Body of pancreas (tissue), 4 donors: ENCODE data around the gene NARF. TPM values are rescaled to one million over a fixed set of nuclear protein-coding genes. Genes with fewer than 3 reads are reported as not detected.

ENCODE experiments used
- ATAC-seq: fragments of 150-250 bp; one replicate; pipeline ENCODE4 v1.9.1; 2016
- DNase-seq, 4 donors: peaks; one replicate each; pipeline ENCODE4 v3.0.0-alpha.2; 2019
- H3K27ac ChIP-seq, 4 donors: fragments of 200-600 bp; sonication (generic); 1 replicate in 3 of 4; 2 replicates in 1 of 4; pipeline versions ENCODE4 v1.5.1 to v1.6.1; 2016 to 2019; ENCODE audit warnings: mild to moderate bottlenecking in 1 of 4, mixed read lengths in 1 of 4, moderate library complexity in 1 of 4
- H3K27me3 ChIP-seq, 2 donors: fragments of 200-600 bp; sonication (generic); one replicate each; pipeline ENCODE4 v1.6.0; 2016; ENCODE audit warnings: mild to moderate bottlenecking in 1 of 2
- H3K36me3 ChIP-seq, 2 donors: fragments of 200-600 bp; sonication (generic); replicated peaks in 1 of 2; 2 replicates each; pipeline ENCODE4 v1.5.1; 2016; ENCODE audit warnings: low read depth in 2 of 2; ENCODE audit not compliant: insufficient read depth in 1 of 2
- H3K4me1 ChIP-seq: fragments of 200-600 bp; sonication (generic); one replicate; pipeline ENCODE4 v1.6.0; 2016
- H3K4me3 ChIP-seq, 2 donors: fragments of 200-600 bp; sonication (generic); 1 replicate in 1 of 2; 2 replicates in 1 of 2; pipeline ENCODE4 v1.5.1; 2016 to 2019
- H3K9me3 ChIP-seq, 3 donors: fragments of 200-600 bp; sonication (generic); 1 replicate in 2 of 3; 2 replicates in 1 of 3; pipeline ENCODE4 v1.5.1; 2016
- POLR2A ChIP-seq, 3 donors: fragments of 450-650 bp; IDR thresholded peaks; one replicate each; pipeline ENCODE4 v1.6.1; 2016; ENCODE audit warnings: antibody characterized with exemption in 3 of 3, mild to moderate bottlenecking in 2 of 3
- WGBS, 2 donors: methylation state at CpG; one replicate each; pipeline ENCODE4 v1.1.5; 2017; 5-methylcytosine and 5-hydroxymethylcytosine counted together
- intact Hi-C: fragments of 100-400 bp; cut with DNase I; formaldehyde crosslinking; loops from one replicate; pipeline ENCODE4 v1.15.1; 2023
- total RNA-seq, 2 donors: library from RNA; depleted of rRNA; stranded (reverse); fragments of >200 nt; gene quantifications; one replicate each; pipeline ENCODE4 v1.1.0, GENCODE V29; 2016
- TF ChIP-seq, protein P1 (sequence below), 7 experiments: fragments of 450-650 bp in 4 of 7; fragments of 200-600 bp in 3 of 7; sonication (generic) in 3 of 7; IDR thresholded peaks; one replicate each; pipeline ENCODE4 v1.5.1; 2016 to 2019; ENCODE audit warnings: antibody characterized with exemption in 7 of 7

The NARF gene
- total RNA-seq, 2 donors from 2014 or later, result 14.5 to 85.4 TPM

DNA sequence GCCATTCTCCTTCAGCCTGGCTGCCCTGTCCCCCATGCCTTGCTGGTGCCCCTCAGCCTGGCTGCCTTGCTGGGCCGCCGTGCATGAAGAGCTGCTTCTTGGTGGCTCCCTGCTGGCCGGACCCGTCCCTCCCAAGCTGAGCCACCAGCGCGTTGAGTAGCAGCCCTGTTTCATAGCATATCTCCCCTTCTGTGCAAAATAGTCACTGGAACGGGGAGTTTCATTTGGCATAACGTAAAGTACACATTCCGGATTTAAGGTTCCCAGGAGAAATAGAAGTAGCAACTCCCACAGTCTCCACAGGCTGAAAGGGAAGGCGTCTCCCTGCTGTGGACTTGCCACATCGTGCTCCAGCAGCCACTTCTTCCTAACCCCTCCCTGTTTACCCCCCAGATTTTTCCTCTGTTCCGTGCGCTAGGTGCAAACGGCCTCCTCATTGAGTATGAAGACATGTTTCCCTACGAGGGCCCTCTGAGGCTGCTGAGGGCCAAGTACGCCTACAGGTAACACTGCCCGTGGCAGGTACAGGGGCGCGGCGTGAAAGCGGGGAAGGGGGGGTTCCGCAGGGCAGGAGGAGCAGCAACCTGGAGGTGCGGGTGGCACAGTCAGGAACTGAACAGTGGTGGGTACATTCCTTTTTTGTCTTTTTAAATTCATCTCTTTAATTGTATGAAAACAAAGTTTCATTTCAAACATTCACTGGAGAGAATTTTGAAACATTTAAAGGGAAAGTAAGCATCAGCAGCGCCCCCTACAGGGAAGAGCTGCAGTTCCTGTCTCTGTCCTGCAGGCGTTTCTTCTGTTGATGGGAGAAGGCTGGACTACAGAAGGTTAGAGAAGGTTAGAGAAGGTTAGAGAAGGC, 34.3 kb upstream of the NARF start:
- Histone ChIP-seq H3K4me3 (no peak overlapping the region), H3K36me3 (no peaks in the 10 kb centered on the region), H3K27me3 (no peaks in the 10 kb centered on the region), H3K4me1 (peaks cover 6% of the 10 kb centered on the region), H3K9me3 (no peaks in the 10 kb centered on the region), H3K27ac (no peak overlapping the region)
- 85 to 90% methylated on average over 24 to 25 of the region's 25 CpGs for WGBS, 2 donors
- intact Hi-C loops, result no loop called here
- TF ChIP-seq, protein P1, sequence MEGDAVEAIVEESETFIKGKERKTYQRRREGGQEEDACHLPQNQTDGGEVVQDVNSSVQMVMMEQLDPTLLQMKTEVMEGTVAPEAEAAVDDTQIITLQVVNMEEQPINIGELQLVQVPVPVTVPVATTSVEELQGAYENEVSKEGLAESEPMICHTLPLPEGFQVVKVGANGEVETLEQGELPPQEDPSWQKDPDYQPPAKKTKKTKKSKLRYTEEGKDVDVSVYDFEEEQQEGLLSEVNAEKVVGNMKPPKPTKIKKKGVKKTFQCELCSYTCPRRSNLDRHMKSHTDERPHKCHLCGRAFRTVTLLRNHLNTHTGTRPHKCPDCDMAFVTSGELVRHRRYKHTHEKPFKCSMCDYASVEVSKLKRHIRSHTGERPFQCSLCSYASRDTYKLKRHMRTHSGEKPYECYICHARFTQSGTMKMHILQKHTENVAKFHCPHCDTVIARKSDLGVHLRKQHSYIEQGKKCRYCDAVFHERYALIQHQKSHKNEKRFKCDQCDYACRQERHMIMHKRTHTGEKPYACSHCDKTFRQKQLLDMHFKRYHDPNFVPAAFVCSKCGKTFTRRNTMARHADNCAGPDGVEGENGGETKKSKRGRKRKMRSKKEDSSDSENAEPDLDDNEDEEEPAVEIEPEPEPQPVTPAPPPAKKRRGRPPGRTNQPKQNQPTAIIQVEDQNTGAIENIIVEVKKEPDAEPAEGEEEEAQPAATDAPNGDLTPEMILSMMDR (IDR thresholded peaks at IDR 0.05), result peak in 6 of 7 experiments; percentile 35 to 61 (median 51)
- no peak for TF ChIP-seq POLR2A (IDR thresholded peaks at IDR 0.05)
- peak in 3 of 4 donors; percentile 46 to 54 (median 50) for DNase-seq
- no peak for ATAC-seq

DNA sequence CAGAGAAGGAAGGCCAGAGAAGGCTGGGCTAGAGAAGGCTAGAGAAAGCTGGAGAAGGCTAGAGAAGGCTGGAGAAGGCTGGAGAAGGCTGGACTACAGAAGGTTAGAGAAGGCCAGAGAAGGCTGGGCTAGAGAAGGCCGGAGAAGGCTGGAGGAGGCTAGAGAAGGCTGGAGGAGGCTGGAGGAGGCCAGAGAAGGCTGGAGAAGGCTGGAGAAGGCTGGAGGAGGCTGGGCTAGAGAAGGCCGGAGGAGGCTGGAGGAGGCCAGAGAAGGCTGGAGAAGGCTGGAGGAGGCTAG, 33.7 kb upstream of the NARF start:
- no peak for ATAC-seq
- peaks cover under 1% of the 10 kb centered on the region for H3K4me1 ChIP-seq
- no peaks in the 10 kb centered on the region for H3K36me3 ChIP-seq
- no peak overlapping the region for H3K4me3 ChIP-seq
- no peak for DNase-seq
- H3K27me3 ChIP-seq, result no peaks in the 10 kb centered on the region
- no peak for TF ChIP-seq POLR2A (IDR thresholded peaks at IDR 0.05)
- TF ChIP-seq, protein P1 (IDR thresholded peaks at IDR 0.05), result no peak
- no peaks in the 10 kb centered on the region for H3K9me3 ChIP-seq
- 87 to 93% methylated on average over 2 of the region's 2 CpGs for WGBS, 2 donors
- intact Hi-C loops, result no loop called here
- no peak overlapping the region for H3K27ac ChIP-seq

GRCh38 chr17:82428546-82428945, 30.0 kb upstream of the NARF start:
- Histone ChIP-seq H3K9me3 (no peaks in the 10 kb centered on the region), H3K4me3 (no peak overlapping the region), H3K27me3 (no peaks in the 10 kb centered on the region), H3K27ac (no peak overlapping the region), H3K36me3 (no peaks in the 10 kb centered on the region), H3K4me1 (no peaks in the 10 kb centered on the region)
- TF ChIP-seq, protein P1 (IDR thresholded peaks at IDR 0.05), result no peak
- TF ChIP-seq POLR2A (IDR thresholded peaks at IDR 0.05), result no peak
- ATAC-seq, result no peak
- intact Hi-C loops, result no loop called here
- WGBS, 2 donors, result 90 to 97% methylated on average over 3 of the region's 3 CpGs
- DNase-seq, result no peak

GRCh38 chr17:82429824-82430223, 28.7 kb upstream of the NARF start:
- no peaks in the 10 kb centered on the region for H3K27me3 ChIP-seq
- no peak overlapping the region for H3K27ac ChIP-seq
- no peaks in the 10 kb centered on the region for H3K36me3 ChIP-seq
- no peak for DNase-seq
- no peak for ATAC-seq
- no peak for TF ChIP-seq POLR2A (IDR thresholded peaks at IDR 0.05)
- TF ChIP-seq, protein P1 (IDR thresholded peaks at IDR 0.05), result no peak
- H3K9me3 ChIP-seq, result no peaks in the 10 kb centered on the region
- WGBS, 2 donors, result 74 to 87% methylated on average over 7 of the region's 7 CpGs
- no peak overlapping the region for H3K4me3 ChIP-seq
- intact Hi-C loops, result no loop called here
- H3K4me1 ChIP-seq, result no peaks in the 10 kb centered on the region

DNA sequence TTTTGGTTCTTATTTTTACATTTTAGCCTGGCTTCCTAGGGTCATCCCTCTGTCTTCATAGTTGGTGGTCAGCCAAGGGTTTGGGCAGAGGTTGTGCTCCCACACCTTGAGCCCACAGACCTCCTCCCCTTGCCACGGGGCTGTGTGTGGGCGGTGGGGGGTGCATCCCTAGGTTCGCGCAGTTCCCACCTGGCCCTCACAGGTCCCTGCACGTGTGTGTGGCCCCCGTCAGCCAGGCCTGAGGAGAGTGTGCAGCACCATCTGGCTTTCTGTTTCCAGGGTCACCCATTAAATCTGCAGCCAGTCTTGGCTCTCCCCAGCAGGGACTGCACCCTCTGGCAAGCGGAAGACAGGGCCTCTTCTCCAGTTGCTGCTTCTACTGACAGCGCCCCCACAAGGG, 26.5 kb upstream of the NARF start:
- H3K36me3 ChIP-seq, result no peaks in the 10 kb centered on the region
- 71 to 82% methylated on average over 3 to 8 of the region's 8 CpGs for WGBS, 2 donors
- intact Hi-C loops, result no loop called here
- ATAC-seq, result no peak
- no peaks in the 10 kb centered on the region for H3K9me3 ChIP-seq
- peaks cover 14% of the 10 kb centered on the region for H3K4me1 ChIP-seq
- H3K4me3 ChIP-seq, result no peak overlapping the region
- TF ChIP-seq POLR2A (IDR thresholded peaks at IDR 0.05), result no peak
- TF ChIP-seq, protein P1 (IDR thresholded peaks at IDR 0.05), result no peak
- DNase-seq, result no peak
- no peaks in the 10 kb centered on the region for H3K27me3 ChIP-seq
- H3K27ac ChIP-seq, result no peak overlapping the region
